HG03135 (cell line): ENCODE results near the gene SCARB1.

ENCODE experiments used
- ATAC-seq: cut with Tn5 transposase; IDR thresholded peaks from one replicate; pipeline ENCODE4 v1.9.1; 2021; ENCODE audit warnings: mild to moderate bottlenecking, moderate library complexity; ENCODE audit not compliant: unreplicated experiment

Gene SCARB1

GRCh38 chr12:124865728-124866127, 2.1 kb upstream of the SCARB1 start:
- no peak for ATAC-seq

DNA sequence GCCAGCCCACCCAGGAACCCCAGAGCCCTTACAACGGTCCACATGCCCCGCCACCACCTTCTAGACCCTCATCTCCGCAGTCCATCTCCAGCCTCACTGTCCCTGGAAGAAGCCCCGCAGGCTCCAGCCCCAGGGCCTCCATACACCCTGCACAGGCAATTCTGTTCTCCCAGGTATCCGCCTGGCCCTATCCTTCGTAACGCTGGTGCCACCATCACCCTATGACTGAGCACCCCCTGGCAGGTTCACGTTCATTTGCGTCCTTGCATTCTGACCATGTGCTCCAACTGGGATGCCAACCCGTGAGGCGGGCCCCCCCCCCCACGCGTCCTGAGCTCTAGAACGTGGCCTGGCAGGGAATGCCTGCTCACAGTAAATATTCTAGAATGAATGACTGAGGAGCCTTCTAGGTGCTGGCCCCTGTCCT, 675 bp upstream of the SCARB1 start:
- ATAC-seq, result no peak

DNA sequence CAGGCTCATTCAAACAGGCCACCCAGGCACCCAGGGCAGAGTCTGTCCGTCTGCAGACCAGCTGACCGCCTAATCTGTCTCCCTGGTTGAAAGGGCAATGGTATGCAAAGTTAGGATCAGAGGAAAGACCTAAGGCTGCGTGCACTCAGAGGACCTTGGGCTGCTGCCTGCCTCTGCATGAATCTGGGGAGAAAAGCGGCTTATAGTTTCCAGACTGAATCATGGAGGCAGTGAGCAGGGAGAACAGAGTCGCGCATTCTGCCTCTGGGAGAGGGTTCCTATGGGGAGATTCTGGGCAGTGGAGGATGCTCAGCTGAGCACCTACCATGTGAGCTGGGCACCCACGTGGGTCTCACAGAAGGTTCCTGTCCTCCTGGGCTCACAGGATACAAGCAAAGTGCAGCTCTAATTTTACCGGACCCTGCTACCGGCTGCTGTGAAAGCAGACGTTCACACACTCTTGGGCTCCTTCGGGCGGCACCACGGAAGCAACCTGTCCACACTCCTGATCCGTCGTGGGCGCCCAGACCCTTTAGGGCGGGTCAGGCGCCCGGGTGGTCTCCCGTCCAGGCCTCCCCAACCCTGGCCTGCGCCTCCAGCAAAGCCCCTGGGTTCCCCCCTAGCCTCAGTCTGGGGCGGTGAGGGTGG, 772 bp downstream of the SCARB1 start:
- ATAC-seq, result peak; percentile 16

- no peak for ATAC-seq
These were observed 1.6 kb downstream of the SCARB1 start for GRCh38 chr12:124861898-124862676.

DNA sequence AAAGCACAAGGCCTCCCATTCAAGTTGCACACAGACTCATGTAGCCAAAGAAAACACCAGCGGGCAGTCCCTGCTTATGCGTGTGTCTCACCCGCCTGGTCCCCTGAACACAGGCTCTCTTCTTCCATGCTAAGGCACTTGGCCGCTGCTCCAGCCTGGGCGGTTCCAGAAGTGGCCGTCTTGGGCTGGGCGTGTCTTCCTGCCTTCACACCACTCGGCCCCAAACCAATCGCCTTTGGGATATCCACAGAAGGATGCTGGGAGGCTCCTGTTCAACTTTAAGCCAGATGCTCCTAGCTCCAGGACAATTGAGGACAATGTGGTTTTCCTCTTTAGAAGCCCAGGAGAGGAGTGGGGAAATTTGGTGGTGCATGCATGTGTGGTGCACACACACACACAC, 2.2 kb downstream of the SCARB1 start:
- no peak for ATAC-seq

DNA sequence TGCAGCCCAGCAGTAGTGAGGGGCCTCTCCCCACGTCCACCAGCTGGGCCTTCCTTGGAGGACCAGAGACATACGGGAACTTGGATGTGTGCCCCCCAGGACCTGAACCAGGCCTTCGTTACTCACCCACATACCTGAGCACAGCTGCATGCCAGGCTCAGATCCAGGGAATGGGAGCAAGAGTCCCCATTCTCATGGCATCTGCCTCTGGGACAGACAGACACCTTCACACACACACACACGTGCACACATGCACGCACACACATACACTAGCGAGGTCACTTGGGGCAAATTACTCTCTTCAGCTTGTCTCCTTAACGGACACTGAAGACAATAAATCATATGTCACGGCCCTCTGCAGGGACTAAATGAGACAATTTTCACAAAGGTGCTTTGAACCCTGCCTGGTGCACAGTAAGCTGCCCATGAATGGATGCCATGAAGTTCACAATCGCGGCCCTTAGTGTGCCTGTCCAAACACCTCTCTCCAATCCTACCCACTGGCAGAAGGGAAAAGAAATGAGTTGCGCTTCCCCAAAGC, 5.7 kb downstream of the SCARB1 start:
- ATAC-seq, result no peak

DNA sequence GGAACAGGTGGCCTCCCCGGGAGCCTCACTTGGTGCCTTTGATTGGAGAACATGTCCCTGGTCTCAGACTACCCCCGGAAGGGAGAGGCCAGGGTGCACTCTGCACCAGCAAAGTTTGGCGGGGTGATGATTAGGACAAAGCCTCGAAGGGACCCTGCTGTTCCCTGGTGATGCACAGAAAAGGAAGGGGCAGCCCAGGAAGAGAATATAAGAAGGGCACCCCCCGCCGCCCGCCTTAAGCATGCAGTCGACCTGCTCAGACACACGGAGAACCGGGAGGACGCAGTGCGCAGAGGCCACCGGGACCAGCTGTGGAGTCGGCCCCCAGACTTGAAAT, 6.9 kb downstream of the SCARB1 start:
- ATAC-seq, result no peak

DNA sequence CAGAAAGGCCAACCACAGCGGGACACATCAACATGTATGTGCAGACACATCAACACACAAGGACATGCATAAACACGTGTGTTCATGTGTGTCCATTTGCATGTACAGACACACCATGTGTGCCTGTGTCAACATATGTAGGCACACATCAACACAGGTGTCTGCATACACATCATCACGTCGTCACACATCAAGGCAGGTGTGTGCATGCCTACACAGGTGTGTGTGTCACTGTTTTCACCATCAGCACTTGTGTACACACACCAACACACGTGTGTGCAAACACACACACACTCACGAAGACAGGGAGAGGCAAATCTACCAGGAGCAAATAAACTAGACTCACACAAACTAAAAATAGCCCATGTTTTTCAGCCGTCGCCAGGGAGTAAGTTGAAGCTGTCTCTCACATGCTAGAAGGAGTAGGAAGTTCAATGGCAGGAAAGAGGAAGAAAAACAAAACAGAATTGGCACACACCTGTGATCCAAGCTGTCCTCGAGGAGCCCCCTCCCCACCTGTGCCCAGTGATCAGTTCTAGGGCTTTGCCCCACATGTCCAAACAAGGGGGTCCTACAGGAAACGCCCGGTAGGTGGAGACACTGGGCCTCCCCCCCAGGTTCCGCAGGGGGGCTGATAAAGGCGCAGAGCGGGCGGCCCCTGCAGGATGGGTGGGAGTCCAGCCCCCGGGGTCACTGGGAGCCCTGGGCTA, 7.4 kb downstream of the SCARB1 start:
- no peak for ATAC-seq

DNA sequence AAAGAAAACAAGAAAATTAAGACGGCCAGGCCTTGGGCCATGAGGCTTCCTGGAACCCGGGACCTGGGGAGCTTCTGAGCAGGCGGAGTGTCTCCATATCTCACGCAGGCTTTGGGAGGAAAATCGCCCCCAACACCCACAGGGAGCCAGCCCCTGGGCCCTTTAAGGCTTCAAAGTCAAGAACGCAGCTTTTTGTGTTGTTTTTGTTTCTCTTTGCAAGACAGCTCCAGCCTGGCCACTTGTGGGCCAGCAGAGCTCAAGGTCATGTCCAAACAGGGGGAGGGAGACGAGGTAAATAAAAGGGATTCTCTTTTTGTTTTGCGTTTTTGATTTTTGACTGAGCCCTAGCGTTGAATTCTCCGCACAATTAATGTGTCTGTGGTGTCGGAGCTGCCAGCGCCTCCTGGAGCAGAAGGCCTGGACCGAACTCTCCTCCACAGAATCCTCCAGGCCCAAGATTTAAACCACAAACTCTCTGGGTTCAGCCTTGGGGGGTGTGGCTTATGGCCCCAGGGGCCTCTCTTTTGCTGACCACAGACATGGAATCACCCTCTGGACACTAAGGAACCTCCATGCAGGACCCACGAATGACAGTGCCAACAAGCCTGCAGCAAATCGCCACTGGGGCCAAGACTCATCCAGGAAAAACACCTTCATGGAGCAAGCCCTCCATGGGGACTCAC, 8.2 kb downstream of the SCARB1 start:
- ATAC-seq, result no peak

- ATAC-seq, result no peak
These were observed 9.0 kb downstream of the SCARB1 start for GRCh38 chr12:124854637-124855184.

- no peak for ATAC-seq
These were observed 9.7 kb downstream of the SCARB1 start for GRCh38 chr12:124853781-124854636.

GRCh38 chr12:124852911-124853427, 10.7 kb downstream of the SCARB1 start:
- no peak for ATAC-seq

DNA sequence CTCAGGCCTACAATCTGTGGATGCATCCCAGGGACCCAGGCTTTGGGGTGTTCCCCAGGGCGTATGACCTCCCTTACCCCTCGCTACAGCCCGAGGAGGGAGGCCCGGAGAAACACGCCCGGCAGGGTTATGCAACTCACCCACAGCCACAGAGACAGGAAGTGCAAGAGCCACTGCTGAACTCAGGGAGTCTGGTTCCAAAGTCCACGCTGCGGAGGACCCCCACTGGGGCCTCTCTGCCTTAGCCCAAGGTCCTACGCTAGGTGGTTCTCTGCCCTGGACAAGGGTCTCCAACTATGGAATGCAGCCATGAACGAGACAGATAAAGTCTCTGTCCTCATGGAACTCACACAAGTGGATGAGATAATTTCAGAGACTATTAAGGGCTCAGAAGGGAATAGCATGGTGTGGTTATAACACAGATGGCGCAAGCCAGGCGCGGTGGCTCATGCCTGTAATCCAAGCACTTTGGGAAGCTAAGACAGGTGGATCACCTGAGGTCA, 11.3 kb downstream of the SCARB1 start:
- no peak for ATAC-seq

DNA sequence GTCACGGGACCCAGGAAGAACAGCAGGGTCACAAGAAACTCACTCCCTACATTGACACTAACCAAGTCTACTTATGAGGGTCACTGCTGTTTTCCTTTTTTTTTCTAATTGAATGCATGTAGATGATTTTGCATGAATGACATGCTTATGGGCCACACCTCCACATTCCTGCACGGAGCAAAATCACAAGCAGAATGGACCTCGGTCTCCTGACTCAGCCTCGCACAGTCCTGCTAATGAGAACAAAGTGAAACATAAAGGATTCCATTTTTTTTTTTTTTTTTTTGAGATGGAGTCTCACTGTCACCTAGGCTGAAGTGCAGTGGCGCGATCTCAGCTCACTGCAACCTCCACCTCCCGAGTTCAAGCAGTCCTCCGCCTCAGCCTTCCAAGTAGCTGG, 12.3 kb downstream of the SCARB1 start:
- no peak for ATAC-seq

DNA sequence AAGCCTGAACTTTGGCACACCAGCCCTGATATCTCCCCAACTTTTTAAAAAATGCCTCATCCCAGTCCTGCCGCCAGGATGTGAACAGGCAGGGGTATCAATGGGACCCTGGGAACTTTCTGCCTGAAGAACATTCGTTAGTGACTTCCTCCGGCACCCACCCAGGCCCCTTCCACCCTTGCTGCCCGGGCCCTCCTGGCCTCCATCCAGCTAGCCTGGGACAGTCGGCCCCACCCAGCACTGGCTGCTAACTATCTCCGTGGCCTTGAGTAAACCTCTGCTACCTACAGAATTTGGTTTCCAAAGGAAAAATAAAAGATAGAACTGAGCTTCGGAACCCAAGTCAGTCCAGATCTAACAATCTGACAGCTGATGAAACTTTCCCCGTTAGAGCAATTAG, 14.3 kb downstream of the SCARB1 start:
- ATAC-seq, result no peak

GRCh38 chr12:124848621-124849380, 14.9 kb downstream of the SCARB1 start:
- no peak for ATAC-seq

- no peak for ATAC-seq
These were observed 16.3 kb downstream of the SCARB1 start for GRCh38 chr12:124847113-124848074.
